NB4 (cell line): ENCODE measurements around the gene UNK.

Experiments used
- CTCF ChIP-seq: IDR thresholded peaks from one replicate; pipeline ENCODE4 v1.5.1; 2012; ENCODE audit warnings: low read depth, low read length
- MAX ChIP-seq: IDR thresholded peaks from 2 replicates; pipeline ENCODE4 v1.6.1; 2011; ENCODE audit warnings: low read depth, low read length
- MYC ChIP-seq: IDR thresholded peaks from 2 replicates; pipeline ENCODE4 v1.6.1; 2011; ENCODE audit warnings: low read depth, low read length
- POLR2A ChIP-seq: IDR thresholded peaks from 2 replicates; pipeline ENCODE4 v1.6.1; 2011; ENCODE audit warnings: mild to moderate bottlenecking; ENCODE audit not compliant: insufficient read length; ENCODE audit errors: extremely low read depth

GRCh38 chr17:75845058-75845711, 60.6 kb downstream of the UNK start:
- TF ChIP-seq CTCF (peak; percentile 80), MYC (peak; percentile 85), POLR2A (peak; percentile 41), MAX (peak; percentile 75)
